ENCODE results near the gene SLC30A2.
A peak's percentile ranks its signal among the peaks of the same experiment; 100 is the strongest.

Gene SLC30A2

GRCh38 chr1:26036756-26037281 lies 9.1 kb downstream of the SLC30A2 start:
- Histone ChIP-seq H3K9me2 (ENCODE audit: low read depth, low read length) (no peaks in the 10 kb centered on the region), H3K36me3 (ENCODE audit: insufficient read depth, low read length) (no peaks in the 10 kb centered on the region), H3K4me1 (ENCODE audit: insufficient read depth, low read length, severe bottlenecking) (peaks cover 6% of the 10 kb centered on the region), H3K9ac (ENCODE audit: low read length) (no peak overlapping the region), H3K27ac (ENCODE audit: low read depth, low read length, poor library complexity, severe bottlenecking) (no peak overlapping the region), H3K9me3 (ENCODE audit: low read length) (no peaks in the 10 kb centered on the region), H3K79me2 (ENCODE audit: insufficient read depth, low read length) (no peaks in the 10 kb centered on the region), H2AFZ (ENCODE audit: low read length) (no peak overlapping the region), H4K20me1 (ENCODE audit: insufficient read depth, low read length) (no peaks in the 10 kb centered on the region), H3K27me3 (ENCODE audit: insufficient read depth, low read length) (no peaks in the 10 kb centered on the region), H3K4me2 (ENCODE audit: low read length) (no peak overlapping the region), H3K4me3 (ENCODE audit: low read depth, low read length, poor library complexity, severe bottlenecking) (no peak overlapping the region), H3F3A (ENCODE audit: insufficient read depth, low read length) (no peaks in the 10 kb centered on the region)
- TF ChIP-seq EZH2 (IDR thresholded peaks at IDR 0.05; ENCODE audit: borderline replicate concordance, low read length) (no peak), CTCF (IDR thresholded peaks at IDR 0.05; ENCODE audit: low read length) (no peak)

- H3K9me2 ChIP-seq (ENCODE audit: low read depth, low read length), result no peaks in the 10 kb centered on the region
- no peaks in the 10 kb centered on the region for H3K79me2 ChIP-seq (ENCODE audit: insufficient read depth, low read length)
- no peaks in the 10 kb centered on the region for H3K36me3 ChIP-seq (ENCODE audit: insufficient read depth, low read length)
- peaks cover 6% of the 10 kb centered on the region for H3K4me1 ChIP-seq (ENCODE audit: insufficient read depth, low read length, severe bottlenecking)
- H3F3A ChIP-seq (ENCODE audit: insufficient read depth, low read length), result no peaks in the 10 kb centered on the region
- peak overlapping the region; percentile 64 for H3K9ac ChIP-seq (ENCODE audit: low read length)
- H2AFZ ChIP-seq (ENCODE audit: low read length), result no peak overlapping the region
- H3K27ac ChIP-seq (ENCODE audit: low read depth, low read length, poor library complexity, severe bottlenecking), result no peak overlapping the region
- peak overlapping the region; percentile 80 for H3K4me2 ChIP-seq (ENCODE audit: low read length)
- peak overlapping the region; percentile 70 for H3K4me3 ChIP-seq (ENCODE audit: low read depth, low read length, poor library complexity, severe bottlenecking)
- H3K27me3 ChIP-seq (ENCODE audit: insufficient read depth, low read length), result no peaks in the 10 kb centered on the region
- TF ChIP-seq CTCF (IDR thresholded peaks at IDR 0.05; ENCODE audit: low read length) (peak; percentile 96), EZH2 (IDR thresholded peaks at IDR 0.05; ENCODE audit: borderline replicate concordance, low read length) (no peak)
- no peaks in the 10 kb centered on the region for H3K9me3 ChIP-seq (ENCODE audit: low read length)
- H4K20me1 ChIP-seq (ENCODE audit: insufficient read depth, low read length), result no peaks in the 10 kb centered on the region
Measured at GRCh38 chr1:26035959-26036755, 9.8 kb downstream of the SLC30A2 start.

GRCh38 chr1:26035203-26035958 lies 10.5 kb downstream of the SLC30A2 start:
- Histone ChIP-seq H3K4me3 (ENCODE audit: low read depth, low read length, poor library complexity, severe bottlenecking) (peak overlapping the region; percentile 70), H4K20me1 (ENCODE audit: insufficient read depth, low read length) (no peaks in the 10 kb centered on the region), H3K4me1 (ENCODE audit: insufficient read depth, low read length, severe bottlenecking) (peaks cover 6% of the 10 kb centered on the region), H3K9me3 (ENCODE audit: low read length) (no peaks in the 10 kb centered on the region), H3K27me3 (ENCODE audit: insufficient read depth, low read length) (no peaks in the 10 kb centered on the region), H3K9ac (ENCODE audit: low read length) (peak overlapping the region; percentile 64), H3K36me3 (ENCODE audit: insufficient read depth, low read length) (no peaks in the 10 kb centered on the region), H3K79me2 (ENCODE audit: insufficient read depth, low read length) (no peaks in the 10 kb centered on the region), H3K4me2 (ENCODE audit: low read length) (peak overlapping the region; percentile 80), H3K9me2 (ENCODE audit: low read depth, low read length) (no peaks in the 10 kb centered on the region), H3K27ac (ENCODE audit: low read depth, low read length, poor library complexity, severe bottlenecking) (no peak overlapping the region), H3F3A (ENCODE audit: insufficient read depth, low read length) (no peaks in the 10 kb centered on the region), H2AFZ (ENCODE audit: low read length) (0 out of 2 replicates have a peak overlapping the region, but pooled peaks have one; percentile 64)
- TF ChIP-seq EZH2 (IDR thresholded peaks at IDR 0.05; ENCODE audit: borderline replicate concordance, low read length) (no peak), CTCF (IDR thresholded peaks at IDR 0.05; ENCODE audit: low read length) (0 out of 2 replicates have a peak, but pooled peaks have one; percentile 8)

All from OCI-LY1 (cell line).